Liver (tissue), 9 donors: Measurements from ENCODE around the gene WARS2. TPM values are rescaled to one million over a fixed set of nuclear protein-coding genes. Genes with fewer than 3 reads are reported as not detected.

Experiments
- DNase-seq: peaks from one replicate; pipeline ENCODE4 v3.0.0-alpha.2; 2017; ENCODE audit warnings: low spot score
- H3K27ac ChIP-seq, 2 donors: one replicate each; pipeline ENCODE4 v1.7.0; 2013; ENCODE audit warnings: inconsistent platforms in 2 of 2, low read length in 2 of 2, control low read depth in 1 of 2, low read depth in 1 of 2, mild to moderate bottlenecking in 1 of 2
- H3K27me3 ChIP-seq, 4 donors: one replicate each; pipeline versions ENCODE4 v1.6.1 to v1.7.0; 2013; ENCODE audit warnings: low read length in 3 of 4, inconsistent platforms in 1 of 4, mild to moderate bottlenecking in 1 of 4, moderate library complexity in 1 of 4; ENCODE audit not compliant: control insufficient read depth in 4 of 4, insufficient read depth in 4 of 4
- H3K36me3 ChIP-seq, 4 donors: one replicate each; pipeline versions ENCODE4 v1.6.1 to v1.7.0; 2013; ENCODE audit warnings: low read length in 3 of 4, mild to moderate bottlenecking in 3 of 4, low read depth in 1 of 4, moderate library complexity in 1 of 4; ENCODE audit not compliant: control insufficient read depth in 4 of 4, insufficient read depth in 3 of 4
- H3K4me1 ChIP-seq, 4 donors: one replicate each; pipeline versions ENCODE4 v1.6.1 to v1.7.0; 2013; ENCODE audit warnings: low read length in 3 of 4, mild to moderate bottlenecking in 3 of 4, moderate library complexity in 1 of 4; ENCODE audit not compliant: control insufficient read depth in 4 of 4, insufficient read depth in 4 of 4
- H3K4me3 ChIP-seq, 3 donors: one replicate each; pipeline versions ENCODE4 v1.6.1 to v1.7.0; 2013; ENCODE audit warnings: low read length in 3 of 3, control low read depth in 1 of 3, low read depth in 1 of 3, mild to moderate bottlenecking in 1 of 3
- H3K9ac ChIP-seq, 2 donors: one replicate each; pipeline ENCODE4 v1.7.0; 2013; ENCODE audit warnings: low read length in 2 of 2, mild to moderate bottlenecking in 2 of 2, moderate library complexity in 2 of 2, control low read depth in 1 of 2, low read depth in 1 of 2
- H3K9me3 ChIP-seq, 4 donors: one replicate each; pipeline versions ENCODE4 v1.6.1 to v1.7.0; 2013; ENCODE audit warnings: low read length in 3 of 4; ENCODE audit not compliant: control insufficient read depth in 4 of 4
- EGR1 ChIP-seq, 2 donors: IDR thresholded peaks; 2 replicates each; pipeline ENCODE4 v1.6.1; 2016 to 2018; ENCODE audit warnings: antibody characterized with exemption in 2 of 2, low read depth in 2 of 2
- FOXA1 ChIP-seq: IDR thresholded peaks from 2 replicates; pipeline ENCODE4 v1.6.1; 2016; ENCODE audit warnings: antibody characterized with exemption
- FOXA2 ChIP-seq: IDR thresholded peaks from 2 replicates; pipeline ENCODE4 v1.6.1; 2016; ENCODE audit warnings: antibody characterized with exemption
- GABPA ChIP-seq, 2 donors: IDR thresholded peaks in 1 of 2; conservative IDR thresholded peaks in 1 of 2; 2 replicates each; pipeline ENCODE4 v1.6.1; 2016; ENCODE audit warnings: antibody characterized with exemption in 2 of 2, mild to moderate bottlenecking in 1 of 2, moderate library complexity in 1 of 2
- HNF4A ChIP-seq, 2 donors: conservative IDR thresholded peaks; 2 replicates each; pipeline ENCODE4 v1.6.1; 2016; ENCODE audit warnings: antibody characterized with exemption in 2 of 2, mild to moderate bottlenecking in 2 of 2
- HNF4G ChIP-seq: IDR thresholded peaks from 2 replicates; pipeline ENCODE4 v1.6.1; 2016; ENCODE audit warnings: antibody characterized with exemption
- JUND ChIP-seq, 2 donors: IDR thresholded peaks; 2 replicates each; pipeline ENCODE4 v1.6.1; 2016; ENCODE audit warnings: antibody characterized with exemption in 2 of 2
- NR2F2 ChIP-seq: IDR thresholded peaks from 2 replicates; pipeline ENCODE4 v1.6.1; 2016; ENCODE audit warnings: antibody characterized with exemption
- RAD21 ChIP-seq, 2 donors: IDR thresholded peaks; 2 replicates each; pipeline ENCODE4 v1.6.1; 2016; ENCODE audit warnings: antibody characterized with exemption in 2 of 2, mild to moderate bottlenecking in 2 of 2
- REST ChIP-seq: IDR thresholded peaks from 2 replicates; pipeline ENCODE4 v1.6.1; 2016; ENCODE audit warnings: antibody characterized with exemption, mild to moderate bottlenecking
- RXRA ChIP-seq, 2 donors: IDR thresholded peaks; 2 replicates each; pipeline ENCODE4 v1.6.1; 2017 to 2018; ENCODE audit warnings: antibody characterized with exemption in 2 of 2, mild to moderate bottlenecking in 1 of 2
- SP1 ChIP-seq: IDR thresholded peaks from 2 replicates; pipeline ENCODE4 v1.6.1; 2018; ENCODE audit warnings: antibody characterized with exemption, mild to moderate bottlenecking
- TAF1 ChIP-seq: conservative IDR thresholded peaks from 2 replicates; pipeline ENCODE4 v1.6.1; 2016; ENCODE audit warnings: antibody characterized with exemption, mild to moderate bottlenecking
- YY1 ChIP-seq: IDR thresholded peaks from 2 replicates; pipeline ENCODE4 v1.6.1; 2016; ENCODE audit warnings: antibody characterized with exemption, mild to moderate bottlenecking
- WGBS: extraction: QIAGEN DNeasy Blood & Tissue Kit; methylation state at CpG from one replicate; pipeline ENCODE4 v1.1.7; 2013; 5-methylcytosine and 5-hydroxymethylcytosine counted together
- polyA plus RNA-seq, 2 donors: library from polyadenylated mRNA; stranded (reverse) in 1 of 2; unstranded in 1 of 2; fragments of 200-250 nt in 1 of 2; fragments of >200 nt in 1 of 2; fragmentation: Nextera tagmentation in 1 of 2; extraction: Ambion mirVana in 1 of 2; gene quantifications; one replicate each; pipeline versions ENCODE4 v1.2.1 to v1.2.3, GENCODE V29; 2013 to 2015
- total RNA-seq, 2 donors: library from RNA; depleted of rRNA; stranded (reverse); fragments of >200 nt; gene quantifications; one replicate each; pipeline ENCODE4 v1.2.3, GENCODE V29; 2014
- TF ChIP-seq, protein P1 (sequence below): IDR thresholded peaks from 2 replicates; pipeline ENCODE4 v1.6.1; 2016; ENCODE audit warnings: antibody characterized with exemption
- TF ChIP-seq, protein P2 (sequence below): IDR thresholded peaks from 2 replicates; pipeline ENCODE4 v1.6.1; 2016; ENCODE audit warnings: antibody characterized with exemption
- TF ChIP-seq, protein P3 (sequence below): fragments of 150-350 bp; IDR thresholded peaks from 2 replicates; pipeline ENCODE4 v1.5.1; 2017; ENCODE audit warnings: improper control_type of control experiment, low read depth, low read length; ENCODE audit not compliant: missing input control
- TF ChIP-seq, protein P4 (sequence below): IDR thresholded peaks from 2 replicates; pipeline ENCODE4 v1.6.1; 2016; ENCODE audit warnings: antibody characterized with exemption
- donor health status: healthy.
- donor health status: healthy.
- donor health status: healthy.
- donor health status: healthy.
- donor health status: healthy.

The WARS2 gene
- total and polyA plus RNA-seq, 4 donors, result 3.5 to 14.5 (median 7.0) TPM

GRCh38 chr1:119034359-119034758, 106.1 kb downstream of the WARS2 start:
- TF ChIP-seq REST, result no peak
- TF ChIP-seq, protein P1, sequence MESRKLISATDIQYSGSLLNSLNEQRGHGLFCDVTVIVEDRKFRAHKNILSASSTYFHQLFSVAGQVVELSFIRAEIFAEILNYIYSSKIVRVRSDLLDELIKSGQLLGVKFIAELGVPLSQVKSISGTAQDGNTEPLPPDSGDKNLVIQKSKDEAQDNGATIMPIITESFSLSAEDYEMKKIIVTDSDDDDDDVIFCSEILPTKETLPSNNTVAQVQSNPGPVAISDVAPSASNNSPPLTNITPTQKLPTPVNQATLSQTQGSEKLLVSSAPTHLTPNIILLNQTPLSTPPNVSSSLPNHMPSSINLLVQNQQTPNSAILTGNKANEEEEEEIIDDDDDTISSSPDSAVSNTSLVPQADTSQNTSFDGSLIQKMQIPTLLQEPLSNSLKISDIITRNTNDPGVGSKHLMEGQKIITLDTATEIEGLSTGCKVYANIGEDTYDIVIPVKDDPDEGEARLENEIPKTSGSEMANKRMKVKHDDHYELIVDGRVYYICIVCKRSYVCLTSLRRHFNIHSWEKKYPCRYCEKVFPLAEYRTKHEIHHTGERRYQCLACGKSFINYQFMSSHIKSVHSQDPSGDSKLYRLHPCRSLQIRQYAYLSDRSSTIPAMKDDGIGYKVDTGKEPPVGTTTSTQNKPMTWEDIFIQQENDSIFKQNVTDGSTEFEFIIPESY, result no peak
- no peak for TF ChIP-seq GABPA (IDR thresholded peaks at IDR 0.05 in 1 of 2, conservative IDR thresholded peaks at IDR 0.05 in 1 of 2)
- no peak for TF ChIP-seq HNF4G
- TF ChIP-seq EGR1 (IDR thresholded peaks at IDR 0.05; ENCODE audit: low read depth in 2 of 2), result no peak
- TF ChIP-seq, protein P2, sequence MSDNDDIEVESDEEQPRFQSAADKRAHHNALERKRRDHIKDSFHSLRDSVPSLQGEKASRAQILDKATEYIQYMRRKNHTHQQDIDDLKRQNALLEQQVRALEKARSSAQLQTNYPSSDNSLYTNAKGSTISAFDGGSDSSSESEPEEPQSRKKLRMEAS, result no peak
- no peak for TF ChIP-seq TAF1
- no peaks in the 10 kb centered on the region for H3K9me3 ChIP-seq
- no peak for DNase-seq

DNA sequence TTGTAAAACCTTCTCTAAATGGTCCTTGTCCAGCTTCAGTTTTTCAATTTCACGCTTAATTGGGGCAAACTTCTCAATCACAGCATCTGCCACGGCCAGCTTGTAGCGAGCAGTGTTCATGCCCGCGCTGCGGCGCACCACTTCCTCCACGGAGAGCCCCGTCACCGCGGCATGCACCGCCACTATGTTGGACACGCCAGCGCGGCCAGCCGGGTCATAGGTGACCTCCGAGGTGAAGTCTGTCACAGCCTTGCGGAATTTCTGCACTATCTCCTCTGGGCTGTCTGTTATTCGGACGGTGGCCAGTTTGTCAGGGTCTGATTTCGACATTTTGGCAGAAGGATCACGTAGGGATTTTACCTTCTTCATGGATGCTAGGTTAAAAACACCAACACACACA, 107.5 kb downstream of the WARS2 start:
- Histone ChIP-seq H3K9ac (no peak overlapping the region), H3K27me3 (no peaks in the 10 kb centered on the region), H3K36me3 (peaks cover 3 to 11% (median 6%) of the 10 kb centered on the region in 4 donors), H3K27ac (no peak overlapping the region), H3K4me1 (no peaks in the 10 kb centered on the region), H3K9me3 (no peaks in the 10 kb centered on the region), H3K4me3 (no peak overlapping the region)
- 97% methylated on average over 22 of the region's 22 CpGs for WGBS
- DNase-seq, result no peak
- TF ChIP-seq, protein P3, sequence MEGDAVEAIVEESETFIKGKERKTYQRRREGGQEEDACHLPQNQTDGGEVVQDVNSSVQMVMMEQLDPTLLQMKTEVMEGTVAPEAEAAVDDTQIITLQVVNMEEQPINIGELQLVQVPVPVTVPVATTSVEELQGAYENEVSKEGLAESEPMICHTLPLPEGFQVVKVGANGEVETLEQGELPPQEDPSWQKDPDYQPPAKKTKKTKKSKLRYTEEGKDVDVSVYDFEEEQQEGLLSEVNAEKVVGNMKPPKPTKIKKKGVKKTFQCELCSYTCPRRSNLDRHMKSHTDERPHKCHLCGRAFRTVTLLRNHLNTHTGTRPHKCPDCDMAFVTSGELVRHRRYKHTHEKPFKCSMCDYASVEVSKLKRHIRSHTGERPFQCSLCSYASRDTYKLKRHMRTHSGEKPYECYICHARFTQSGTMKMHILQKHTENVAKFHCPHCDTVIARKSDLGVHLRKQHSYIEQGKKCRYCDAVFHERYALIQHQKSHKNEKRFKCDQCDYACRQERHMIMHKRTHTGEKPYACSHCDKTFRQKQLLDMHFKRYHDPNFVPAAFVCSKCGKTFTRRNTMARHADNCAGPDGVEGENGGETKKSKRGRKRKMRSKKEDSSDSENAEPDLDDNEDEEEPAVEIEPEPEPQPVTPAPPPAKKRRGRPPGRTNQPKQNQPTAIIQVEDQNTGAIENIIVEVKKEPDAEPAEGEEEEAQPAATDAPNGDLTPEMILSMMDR, result no peak
- no peak for TF ChIP-seq HNF4A (conservative IDR thresholded peaks at IDR 0.05)
- TF ChIP-seq RAD21 (IDR thresholded peaks at IDR 0.05), result no peak
- TF ChIP-seq FOXA2, result no peak
- TF ChIP-seq FOXA1, result no peak
- TF ChIP-seq TAF1, result no peak
- TF ChIP-seq, protein P4, sequence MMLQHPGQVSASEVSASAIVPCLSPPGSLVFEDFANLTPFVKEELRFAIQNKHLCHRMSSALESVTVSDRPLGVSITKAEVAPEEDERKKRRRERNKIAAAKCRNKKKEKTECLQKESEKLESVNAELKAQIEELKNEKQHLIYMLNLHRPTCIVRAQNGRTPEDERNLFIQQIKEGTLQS, result no peak
- no peak for TF ChIP-seq JUND (IDR thresholded peaks at IDR 0.05)
- TF ChIP-seq, protein P2, result no peak
- TF ChIP-seq NR2F2, result no peak
- no peak for TF ChIP-seq YY1
- no peak for TF ChIP-seq REST
- TF ChIP-seq GABPA (IDR thresholded peaks at IDR 0.05 in 1 of 2, conservative IDR thresholded peaks at IDR 0.05 in 1 of 2), result no peak
- no peak for TF ChIP-seq SP1
- TF ChIP-seq, protein P1, result no peak
- TF ChIP-seq HNF4G, result no peak
- no peak for TF ChIP-seq RXRA (IDR thresholded peaks at IDR 0.05)
- no peak for TF ChIP-seq EGR1 (IDR thresholded peaks at IDR 0.05; ENCODE audit: low read depth in 2 of 2)

More at GRCh38 chr1:119034359-119034758, 106.1 kb downstream of the WARS2 start:
- Histone ChIP-seq H3K4me1 (no peaks in the 10 kb centered on the region), H3K4me3 (no peak overlapping the region), H3K27me3 (no peaks in the 10 kb centered on the region), H3K27ac (no peak overlapping the region), H3K9ac (no peak overlapping the region), H3K36me3 (peaks cover 3 to 11% (median 6%) of the 10 kb centered on the region in 4 donors)
